SIG-M5 treated with dmso at 0.1 percent for 504 hours (cell line): Measurements from ENCODE around the gene CCDC12.
"Not testable (repeated sequence)": the region's sequence is repeated elsewhere in the genome, so short reads cannot be mapped to it uniquely, and the experiment has no call there.

Experiments used
- DNase-seq: peaks from one replicate; lab custom pipeline; 2025; ENCODE audit not compliant: unreplicated experiment; lab: John Stamatoyannopoulos, UW

CCDC12 gene

DNA sequence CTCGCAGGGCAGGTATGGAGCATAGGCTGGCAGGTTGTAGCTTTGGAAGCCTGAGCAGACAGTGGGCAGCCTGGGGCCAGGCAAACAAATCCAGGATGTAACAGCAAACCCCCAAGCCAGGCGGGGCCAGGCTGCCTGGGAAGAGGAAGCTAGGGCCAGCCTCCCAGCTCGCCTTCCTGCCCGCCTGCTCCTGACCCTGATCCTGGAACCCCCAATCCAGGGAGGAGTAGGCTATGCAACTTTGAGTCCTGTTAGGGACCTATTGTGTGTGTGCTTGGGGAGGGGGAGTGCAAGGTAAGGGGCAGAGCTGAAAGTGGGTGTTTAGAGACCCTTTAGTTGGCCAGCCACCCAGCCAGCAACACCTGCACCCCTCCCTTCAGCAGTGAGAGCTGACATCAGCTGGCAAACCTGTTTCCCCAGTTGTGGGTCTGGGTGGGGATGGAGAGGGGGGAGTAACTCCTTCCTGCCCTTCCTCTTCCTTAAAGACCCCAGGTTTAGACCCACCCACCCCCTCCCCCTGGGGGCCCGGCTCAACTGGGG lies 5.5 kb upstream of the CCDC12 start:
- no peak for DNase-seq

- DNase-seq: no peak
Measured at GRCh38 chr3:46979958-46980497, 3.5 kb upstream of the CCDC12 start.

DNA sequence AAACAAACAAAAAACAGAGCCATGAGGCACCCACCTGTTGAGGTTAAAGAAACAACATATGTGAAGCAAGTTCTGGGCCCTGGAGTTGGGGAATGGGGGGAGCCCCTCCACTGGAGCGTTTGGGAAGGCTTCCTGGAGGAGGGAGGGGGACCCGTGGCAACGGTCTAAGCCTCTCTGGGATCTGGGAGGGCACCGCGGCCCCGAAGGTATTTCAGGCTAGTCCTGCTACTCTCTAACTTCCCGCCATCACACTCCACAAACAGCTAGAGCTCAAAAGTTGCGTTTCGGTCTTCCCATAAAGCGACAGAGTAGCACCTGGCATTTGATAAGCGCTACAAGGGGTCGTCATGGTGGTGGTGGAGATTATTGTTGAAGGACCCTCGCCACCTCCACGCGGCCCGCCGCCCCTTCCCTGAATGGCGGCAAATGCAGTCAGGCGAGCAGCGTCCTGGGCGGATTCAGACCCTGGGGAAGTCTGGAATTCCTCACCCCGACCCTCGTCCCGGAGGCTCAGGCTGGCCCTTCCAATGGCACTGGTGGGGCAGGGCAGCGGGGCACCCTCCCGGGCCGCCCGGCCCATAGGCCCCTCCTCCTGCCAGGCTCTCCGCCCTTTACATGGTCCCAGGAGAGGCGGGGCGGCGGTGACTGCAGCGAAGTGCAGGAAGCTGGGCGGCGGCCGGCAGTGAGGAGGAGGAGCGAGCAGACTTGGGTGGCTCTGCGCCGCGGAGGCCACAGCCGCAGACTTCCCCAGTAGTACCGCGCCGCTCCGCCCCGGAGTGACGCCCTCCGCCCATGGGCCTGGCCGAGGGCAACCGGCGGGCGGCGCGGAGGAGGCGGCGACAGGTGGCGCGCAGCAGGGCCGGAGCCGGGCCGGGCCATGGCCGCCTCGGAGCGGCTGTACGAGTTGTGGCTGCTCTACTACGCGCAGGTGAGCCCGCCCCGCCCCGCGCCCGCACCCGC lies 2.7 kb upstream of the CCDC12 start, which contains the start of gene NBEAL2:
Gene NBEAL2 (plus strand): TSS at position 682 of the 960 bp plus-strand sequence. CDS start 196 bp downstream, at position 878.
- DNase-seq: peak; percentile 95

DNA sequence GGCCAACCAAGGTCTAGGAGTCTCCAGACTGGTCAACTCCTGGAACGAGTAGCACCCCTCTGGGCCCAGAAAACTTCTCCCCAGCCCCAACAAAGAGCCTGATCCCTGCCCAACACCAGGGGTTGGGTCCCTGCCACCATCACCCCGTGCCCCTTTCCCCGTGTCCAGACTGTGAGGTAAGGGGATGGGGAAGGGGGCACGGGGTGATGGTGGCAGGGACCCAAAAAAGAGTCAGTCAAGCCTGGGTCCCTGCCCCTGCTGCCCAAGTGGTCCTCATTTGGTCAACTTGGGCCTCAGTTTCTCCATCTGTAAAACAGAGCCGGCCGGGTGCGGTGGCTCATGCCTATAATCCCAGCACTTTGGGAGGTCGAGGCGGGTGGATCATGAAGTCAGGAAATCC lies 1.8 kb upstream of the CCDC12 start:
- no peak for DNase-seq

- DNase-seq: no peak
Measured at GRCh38 chr3:46977811-46978195, 1.3 kb upstream of the CCDC12 start.

DNA sequence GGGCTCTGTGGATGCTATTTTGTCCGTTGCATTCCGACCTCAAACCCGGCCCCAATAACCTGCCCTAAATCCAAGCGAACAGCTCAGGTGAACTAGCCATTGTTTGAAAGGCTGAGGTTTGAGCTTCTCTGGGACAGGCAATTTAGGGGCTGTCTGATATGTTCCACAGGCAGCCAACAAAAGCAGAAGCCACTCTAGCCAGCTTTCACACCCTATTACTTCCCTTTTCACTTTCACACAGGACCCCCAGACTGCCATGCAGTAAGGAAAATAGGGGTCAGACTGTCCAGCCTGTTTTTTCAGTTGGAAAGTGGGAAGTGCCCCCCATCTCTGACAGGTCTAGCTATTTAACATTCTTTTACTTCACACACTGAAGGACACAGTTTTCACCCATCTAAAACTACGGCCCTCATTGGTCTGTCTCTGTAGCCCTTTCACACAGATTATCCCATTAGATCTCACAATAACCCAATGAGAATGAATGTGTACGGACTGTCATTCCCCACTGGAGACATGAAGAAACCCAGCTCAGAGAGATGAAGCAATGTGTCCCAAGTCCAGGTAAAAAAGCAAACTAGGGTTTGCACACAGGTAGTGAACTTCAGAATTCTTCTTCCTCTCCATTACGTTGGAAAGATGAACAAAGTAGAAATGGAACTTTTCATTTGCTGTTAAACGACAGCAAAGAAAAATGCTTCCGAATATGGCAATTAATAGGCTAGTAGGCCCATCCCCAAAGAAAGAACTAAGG lies 1.9 kb downstream of the CCDC12 start:
- peak; percentile 80 for DNase-seq

- DNase-seq: no peak
Measured at GRCh38 chr3:46972396-46972795, 4.1 kb downstream of the CCDC12 start.

GRCh38 chr3:46971742-46972141 lies 4.8 kb downstream of the CCDC12 start:
- no peak for DNase-seq

DNA sequence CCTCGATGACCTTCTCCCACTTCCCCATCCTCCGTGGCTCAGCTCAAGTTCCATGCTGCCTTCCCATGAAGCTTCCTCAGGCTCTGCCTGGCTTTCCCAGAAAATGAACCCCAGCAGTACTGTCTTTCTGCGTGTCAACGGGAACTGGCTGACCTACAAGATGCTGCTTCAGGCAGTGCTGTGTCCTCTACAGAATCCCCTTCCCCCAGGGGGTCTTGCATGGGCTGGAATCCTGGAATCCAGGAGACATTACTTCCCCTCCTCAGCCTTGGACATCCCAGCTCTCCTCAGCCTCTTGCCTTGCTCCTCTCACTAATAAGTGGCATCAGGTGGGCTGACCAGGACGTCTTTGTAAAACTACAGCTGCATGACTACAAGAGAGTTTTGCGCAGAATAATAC lies 5.4 kb downstream of the CCDC12 start:
- DNase-seq: no peak

- no peak for DNase-seq
Measured at GRCh38 chr3:46970391-46971091, 6.0 kb downstream of the CCDC12 start.

DNA sequence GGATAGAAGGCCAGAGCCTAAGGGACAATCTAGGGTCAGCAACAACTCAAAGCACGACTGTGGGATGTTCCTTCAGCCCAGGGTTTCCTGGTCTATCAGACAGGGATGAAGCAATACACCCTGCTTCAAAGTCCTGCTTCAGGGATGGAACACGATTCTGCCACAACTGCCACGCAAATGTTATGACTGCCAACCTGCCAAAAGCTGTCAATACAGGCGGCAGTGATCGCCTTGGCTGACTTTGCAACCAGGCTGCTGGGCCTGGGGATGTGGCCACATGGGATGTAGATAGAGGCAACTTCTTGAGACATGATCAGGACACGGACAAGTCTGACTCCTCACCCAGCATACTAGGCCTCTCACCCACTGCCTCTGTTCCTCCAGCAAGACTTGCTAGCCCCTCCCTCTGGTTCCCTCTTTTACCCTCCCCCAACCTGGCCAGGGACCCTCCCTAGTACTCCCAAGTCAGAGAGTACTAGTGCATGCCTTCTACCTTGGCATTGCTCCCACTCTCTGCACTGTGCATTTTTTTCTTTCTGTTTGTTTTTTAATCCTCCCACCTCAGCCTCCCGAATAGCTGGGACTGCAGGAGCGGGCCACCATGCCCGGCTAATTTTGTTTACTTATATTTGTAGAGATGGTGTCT lies 7.6 kb downstream of the CCDC12 start:
- no peak for DNase-seq

- DNase-seq: no peak
Measured at GRCh38 chr3:46966811-46967210, 9.7 kb downstream of the CCDC12 start.

GRCh38 chr3:46965151-46965550 lies 11.4 kb downstream of the CCDC12 start:
- peak; percentile 81 for DNase-seq

DNA sequence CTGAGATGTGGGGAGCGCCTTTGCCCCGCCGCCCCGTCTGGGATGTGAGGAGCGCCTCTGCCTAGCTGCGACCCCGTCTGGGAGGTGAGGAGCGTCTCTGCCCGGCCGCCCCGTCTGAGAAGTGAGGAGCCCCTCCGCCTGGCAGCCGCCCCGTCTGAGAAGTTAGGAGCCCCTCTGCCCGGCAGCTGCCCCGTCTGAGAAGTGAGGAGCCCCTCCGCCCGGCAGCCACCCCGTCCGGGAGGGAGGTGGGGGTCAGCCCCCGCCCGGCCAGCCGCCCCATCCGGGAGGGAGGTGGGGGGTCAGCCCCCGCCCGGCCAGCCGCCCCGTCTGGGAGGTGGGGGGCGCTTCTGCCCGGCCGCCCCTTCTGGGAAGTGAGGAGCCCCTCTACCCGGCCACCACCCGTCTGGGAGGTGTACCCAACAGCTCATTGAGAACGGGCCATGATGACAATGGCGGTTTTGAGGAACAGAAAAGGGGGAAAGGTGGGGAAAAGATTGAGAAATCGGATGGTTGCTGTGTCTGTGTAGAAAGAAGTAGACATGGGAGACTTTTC lies 12.4 kb downstream of the CCDC12 start:
- not testable (repeated sequence) for DNase-seq

- DNase-seq: no peak
Measured at GRCh38 chr3:46962990-46963389, 13.6 kb downstream of the CCDC12 start.

DNA sequence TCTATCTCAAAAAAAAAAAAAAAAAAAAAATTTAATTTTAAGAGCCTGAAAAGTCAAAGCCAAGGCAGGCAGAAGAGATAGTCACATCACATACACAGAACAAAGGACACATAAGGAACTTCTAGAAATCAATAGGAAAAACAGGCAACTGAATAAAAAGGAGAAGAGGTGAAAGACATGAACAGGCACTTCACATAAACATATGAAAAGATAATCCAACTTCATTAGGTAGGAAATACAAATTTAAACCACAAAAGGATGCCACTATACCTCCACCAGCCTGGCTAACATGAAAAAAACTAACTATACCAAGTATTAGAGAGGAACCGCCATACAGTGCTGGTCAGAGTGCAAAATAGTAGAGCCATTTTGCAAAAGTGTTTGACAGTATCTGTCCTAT lies 14.1 kb downstream of the CCDC12 start:
- DNase-seq: no peak

DNA sequence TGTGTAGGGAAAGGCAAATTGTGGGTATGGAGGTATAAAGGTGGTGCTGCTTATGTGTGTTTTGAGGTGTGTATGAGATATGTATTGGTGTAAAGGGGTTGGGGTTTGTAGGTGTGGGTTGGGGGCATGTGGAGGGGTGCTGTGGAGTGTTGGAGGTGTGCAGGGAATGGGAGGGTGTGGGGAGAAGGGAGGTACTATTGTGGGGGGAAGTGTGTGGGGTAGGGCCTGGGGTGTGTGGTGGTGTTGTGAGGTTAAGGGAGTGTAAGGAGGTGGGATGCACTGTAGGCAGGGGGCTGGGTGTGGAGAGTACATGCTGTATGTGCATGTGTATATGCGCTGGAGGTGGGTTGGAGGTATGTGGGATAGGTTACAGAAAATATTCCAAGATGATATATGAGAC lies 15.7 kb downstream of the CCDC12 start:
- no peak for DNase-seq

DNA sequence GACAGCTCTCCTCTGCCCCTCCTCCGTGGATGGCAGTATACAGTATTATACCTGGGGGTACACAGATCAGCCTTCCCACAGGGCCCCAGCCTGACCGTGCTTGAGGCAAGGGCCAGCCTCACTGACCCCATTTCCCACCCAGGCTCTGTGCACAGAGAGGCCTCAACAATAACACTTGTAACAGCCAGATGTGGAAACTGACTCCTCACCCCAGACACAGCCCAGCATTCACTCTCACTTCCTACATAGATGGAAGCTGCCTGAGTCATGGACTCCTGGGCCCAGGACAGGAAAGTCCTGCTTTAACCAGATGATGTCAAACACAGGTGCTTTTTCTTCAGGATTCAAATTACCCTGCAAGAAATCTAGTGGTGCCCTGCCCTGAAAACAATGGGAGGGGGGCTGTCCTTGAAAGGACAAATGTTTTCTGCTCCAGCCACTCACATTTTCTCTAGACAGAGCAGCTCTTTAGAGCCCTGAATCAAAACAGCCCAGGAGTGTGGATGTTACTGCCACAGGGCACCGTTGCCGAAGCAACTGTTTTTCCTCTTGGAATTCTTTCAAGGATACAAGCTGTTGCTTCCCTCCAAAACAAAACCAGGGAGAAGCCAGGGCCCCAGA lies 16.4 kb downstream of the CCDC12 start:
- peak; percentile 58 for DNase-seq

- DNase-seq: no peak
Measured at GRCh38 chr3:46959161-46959511, 17.4 kb downstream of the CCDC12 start.
